Suppressor macrophage treated with lipopolysaccharide for 1 hour (primary cell): ENCODE data around the gene CCDC6.
"Not testable (repeated sequence)": the region's sequence is repeated elsewhere in the genome, so short reads cannot be mapped to it uniquely, and the experiment has no call there.

Experiments used
- DNase-seq, 3 donors: peaks; one replicate each; pipeline ENCODE4 v3.0.0-alpha.2; 2020 to 2022

The CCDC6 gene

DNA sequence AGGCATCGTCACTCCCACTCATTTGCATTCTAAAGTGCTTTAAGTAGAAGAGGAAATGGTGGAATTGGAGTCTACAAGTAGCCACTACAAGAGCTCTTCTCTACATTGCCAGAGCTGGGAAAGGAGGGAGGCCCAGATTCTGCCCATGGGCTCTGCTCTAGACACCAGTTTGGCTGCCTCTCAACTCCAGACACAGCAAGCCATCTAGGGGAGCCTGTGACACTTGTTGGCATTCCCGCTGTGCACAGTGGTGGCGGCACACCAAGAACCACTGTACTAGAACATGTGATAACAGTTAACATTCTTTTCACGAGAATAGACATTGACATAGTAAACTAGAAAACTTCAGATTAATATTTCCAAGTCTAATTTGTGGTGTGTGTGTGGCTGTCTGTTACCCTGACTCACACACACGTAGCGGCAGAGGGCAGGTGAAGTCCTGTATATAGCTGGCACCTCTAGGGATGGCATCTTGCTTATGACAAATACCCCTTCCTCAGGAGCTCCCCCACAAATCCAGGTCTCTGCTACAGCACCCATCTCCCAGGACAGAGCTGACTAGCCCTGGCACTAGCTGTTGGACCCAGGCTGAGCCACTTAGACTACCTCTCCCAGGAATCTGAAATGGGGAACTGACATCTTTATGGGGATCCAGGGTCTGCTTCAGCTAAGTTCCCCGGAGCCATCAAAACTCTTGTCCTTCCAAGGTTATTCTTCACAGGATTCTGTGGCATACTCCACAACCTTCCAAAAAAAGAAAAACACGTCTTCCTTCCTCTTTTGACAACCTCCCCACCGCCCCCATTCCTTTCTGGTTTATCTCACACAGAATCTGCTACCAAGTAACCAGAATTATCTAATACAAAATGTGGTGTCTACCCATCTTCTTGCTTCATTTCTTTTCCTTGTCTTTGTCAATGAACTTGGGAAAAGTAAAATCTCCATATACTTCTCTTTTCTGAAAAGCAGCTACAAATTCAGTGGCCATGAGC, 98.4 kb downstream of the CCDC6 start:
- peak; percentile 11 to 34 (median 17) for DNase-seq

DNA sequence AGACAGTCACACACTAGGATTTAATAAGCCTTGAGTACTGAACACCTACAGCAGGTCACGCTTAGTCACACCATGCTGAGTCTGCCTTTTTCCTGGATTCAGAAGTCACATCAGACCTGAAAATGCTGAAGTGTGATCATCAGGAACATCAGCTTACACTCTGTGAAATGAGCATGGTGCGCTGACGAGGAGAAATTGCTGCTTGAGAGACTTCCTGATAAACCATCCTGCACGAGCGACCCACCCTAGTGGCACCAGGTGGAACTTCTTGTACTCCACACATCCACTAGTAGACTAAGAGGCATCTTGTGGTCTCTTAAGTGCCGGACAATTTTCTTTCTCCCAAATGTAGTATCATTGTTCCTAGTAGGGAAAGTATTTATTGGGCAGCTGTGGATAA, 101.3 kb downstream of the CCDC6 start:
- peak in 2 of 3 donors; percentile 25 to 44 for DNase-seq

DNA sequence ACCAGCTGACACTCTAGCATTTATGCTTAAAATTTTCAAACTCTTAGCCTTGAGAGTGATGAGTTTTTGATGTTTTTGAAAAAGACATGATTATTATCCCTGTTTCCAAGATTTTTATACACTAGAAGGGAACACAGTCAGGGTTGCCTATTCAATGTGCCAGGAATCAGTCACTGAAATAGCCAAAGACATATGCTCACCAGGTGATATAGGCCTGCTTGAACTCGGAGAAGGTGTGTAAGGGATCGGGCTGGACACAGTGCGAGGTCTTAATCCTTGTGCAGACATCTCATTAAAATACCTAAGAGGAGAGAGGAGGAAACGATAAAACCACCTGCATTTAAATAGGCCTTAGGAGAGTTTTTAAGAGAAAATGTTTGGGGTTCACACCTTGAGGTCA, 102.1 kb downstream of the CCDC6 start:
- no peak for DNase-seq

DNA sequence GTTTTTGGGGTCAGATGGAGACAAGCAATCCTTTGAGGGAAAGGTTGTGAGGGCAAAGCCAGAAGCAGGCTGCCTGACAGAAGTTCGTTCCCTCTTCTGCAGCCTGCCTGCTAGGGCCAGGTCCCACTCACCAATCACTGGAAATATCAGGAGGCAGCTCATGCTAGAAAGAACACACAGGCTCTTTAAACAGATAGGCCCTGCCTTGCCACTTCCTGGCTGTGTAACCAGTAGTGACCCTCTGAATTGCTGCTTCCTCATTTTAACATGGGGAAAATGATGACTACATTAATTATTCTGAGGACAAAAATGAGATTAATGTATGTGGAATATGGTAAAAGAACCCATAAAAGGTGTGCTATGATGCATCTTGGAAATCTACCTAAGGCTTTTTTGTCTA, 102.6 kb downstream of the CCDC6 start:
- DNase-seq, result peak; percentile 46 to 57 (median 55)

- no peak for DNase-seq
Observed at GRCh38 chr10:59801171-59801570, 105.2 kb downstream of the CCDC6 start.

GRCh38 chr10:59799421-59799820, 106.9 kb downstream of the CCDC6 start:
- no peak for DNase-seq

- no peak for DNase-seq
Observed at GRCh38 chr10:59793919-59794318, 112.4 kb downstream of the CCDC6 start.

DNA sequence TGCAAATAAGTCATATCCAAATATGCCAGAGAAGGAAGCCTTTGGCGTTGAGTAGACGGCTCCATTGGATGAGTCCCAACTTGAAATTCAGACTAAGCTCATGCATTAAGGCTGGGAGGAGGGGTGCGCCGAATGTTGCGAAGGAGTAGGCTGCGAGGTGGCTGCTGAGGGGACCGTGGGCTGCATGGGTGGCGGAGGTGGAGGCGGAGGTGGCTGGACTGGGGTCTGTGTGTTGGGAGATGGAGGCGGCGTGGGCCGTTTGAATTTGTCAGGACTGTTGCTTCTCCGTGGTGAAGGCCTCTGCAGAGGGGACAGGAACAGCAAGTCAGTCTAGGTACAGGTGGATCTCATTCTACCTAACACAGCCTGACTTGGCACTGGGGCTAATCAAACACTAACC, 113.5 kb downstream of the CCDC6 start:
- no peak for DNase-seq

GRCh38 chr10:59791601-59792000, 114.8 kb downstream of the CCDC6 start:
- DNase-seq, result no peak

DNA sequence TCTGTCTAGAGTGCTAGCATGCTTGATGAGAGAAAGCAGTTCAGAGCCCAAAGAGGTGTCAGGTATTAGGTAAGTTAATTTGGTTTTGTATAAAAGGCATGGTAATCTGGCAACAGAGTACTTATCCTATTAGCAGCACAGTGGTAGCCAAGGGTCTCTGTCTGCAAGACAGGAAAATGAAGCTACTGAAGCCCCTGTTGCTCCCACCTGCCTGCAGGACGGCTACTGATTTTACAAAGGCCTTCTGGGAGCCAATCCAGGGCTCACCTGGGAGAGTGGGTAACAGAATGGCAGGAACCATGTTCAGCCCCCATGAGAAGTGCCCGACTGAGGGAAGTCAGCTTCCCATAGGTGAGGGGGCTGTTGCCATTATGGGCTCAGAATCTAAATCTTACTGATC, 116.3 kb downstream of the CCDC6 start:
- DNase-seq, result not testable (repeated sequence)

- not testable (repeated sequence) for DNase-seq
Observed at GRCh38 chr10:59788914-59789313, 117.4 kb downstream of the CCDC6 start.

DNA sequence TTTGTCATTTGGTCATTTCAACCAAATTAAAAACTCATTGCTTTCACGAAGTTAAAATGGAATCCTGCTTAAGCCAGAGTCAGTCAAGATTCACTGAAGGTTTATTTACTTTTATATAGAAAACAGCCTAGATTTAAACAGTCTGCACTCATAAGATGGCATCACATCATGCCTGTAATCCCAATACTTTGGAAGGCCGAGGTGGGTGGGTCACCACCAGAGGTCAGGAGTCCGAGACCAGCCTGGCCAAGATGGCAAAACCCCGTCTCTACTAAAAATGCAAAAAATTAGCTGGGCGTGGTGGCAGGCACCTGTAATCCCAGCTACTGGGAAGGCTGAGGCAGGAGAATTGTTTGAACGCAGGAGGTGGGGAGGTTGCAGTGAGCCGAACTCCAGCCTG, 119.3 kb downstream of the CCDC6 start:
- not testable (repeated sequence) for DNase-seq

DNA sequence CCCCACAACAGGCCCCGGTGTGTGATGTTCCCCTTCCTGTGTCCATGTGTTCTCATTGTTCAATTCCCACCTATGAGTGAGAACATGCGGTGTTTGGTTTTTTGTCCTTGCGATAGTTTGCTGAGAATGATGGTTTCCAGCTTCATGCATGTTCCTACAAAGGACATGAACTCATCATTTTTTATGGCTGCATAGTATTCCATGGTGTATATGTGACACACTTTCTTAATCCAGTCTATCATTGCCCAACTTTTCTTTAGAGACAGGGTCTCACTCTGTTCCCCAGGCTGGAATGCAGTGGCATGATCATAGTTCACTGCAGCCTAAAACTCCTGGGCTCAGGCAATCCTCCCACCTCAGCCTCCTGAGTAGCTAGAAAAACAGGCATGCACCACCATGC, 120.9 kb downstream of the CCDC6 start:
- DNase-seq, result not testable (repeated sequence)

DNA sequence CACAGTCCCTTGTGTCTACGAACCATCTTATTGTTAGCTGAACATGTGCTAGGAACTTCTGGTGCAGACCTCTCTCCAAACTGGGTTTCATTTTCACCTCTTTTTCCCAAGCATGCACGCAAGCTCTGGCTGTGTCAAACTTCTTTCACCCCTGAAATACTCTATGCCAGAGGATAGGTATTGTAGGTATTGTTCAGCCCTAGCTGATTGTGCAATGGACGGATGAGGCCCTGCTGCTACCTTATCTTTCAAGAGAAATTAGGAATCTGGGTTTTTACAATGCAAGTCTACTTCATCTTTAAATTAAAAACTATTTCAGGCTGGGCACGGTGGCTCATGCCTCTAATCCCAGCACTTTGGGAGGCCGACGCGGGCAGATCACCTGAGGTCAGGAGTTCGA, 124.8 kb downstream of the CCDC6 start:
- no peak for DNase-seq

DNA sequence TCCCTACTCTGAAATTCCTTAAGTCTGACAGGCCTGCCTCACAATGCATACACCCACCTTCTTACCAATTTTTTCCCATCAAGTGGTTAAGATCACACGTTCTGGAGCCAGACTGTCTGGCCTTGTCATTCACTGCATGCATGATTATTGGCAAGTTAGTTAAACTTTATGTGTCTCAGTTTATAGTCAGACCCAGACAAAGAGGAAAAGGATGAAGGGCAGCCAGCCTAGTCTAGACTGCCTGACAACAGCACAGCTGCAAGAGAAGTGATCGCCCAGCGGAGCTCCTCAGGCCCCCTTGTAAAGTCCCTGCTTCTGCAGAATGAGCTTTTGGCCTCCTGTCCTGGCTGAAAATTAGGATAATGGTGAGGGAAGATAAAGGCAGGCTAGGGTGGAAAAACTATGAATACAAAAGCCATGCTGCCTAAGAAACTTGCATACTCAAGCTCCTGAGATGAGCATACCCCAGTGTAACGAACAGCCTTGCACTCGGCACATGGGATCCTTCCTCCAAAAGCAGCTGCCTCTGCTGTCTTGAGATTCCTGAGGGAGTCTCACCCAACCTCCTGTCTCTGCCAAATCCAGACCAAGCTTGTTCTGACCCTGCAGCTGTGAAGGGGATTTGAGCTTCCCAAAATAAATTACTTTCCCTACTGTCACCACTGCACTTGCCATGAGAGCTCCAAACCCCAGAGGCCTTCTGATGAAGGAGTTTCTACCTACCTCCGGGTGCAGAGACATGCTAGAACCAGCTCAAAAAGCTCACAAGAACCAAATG, 126.4 kb downstream of the CCDC6 start:
- no peak for DNase-seq

DNA sequence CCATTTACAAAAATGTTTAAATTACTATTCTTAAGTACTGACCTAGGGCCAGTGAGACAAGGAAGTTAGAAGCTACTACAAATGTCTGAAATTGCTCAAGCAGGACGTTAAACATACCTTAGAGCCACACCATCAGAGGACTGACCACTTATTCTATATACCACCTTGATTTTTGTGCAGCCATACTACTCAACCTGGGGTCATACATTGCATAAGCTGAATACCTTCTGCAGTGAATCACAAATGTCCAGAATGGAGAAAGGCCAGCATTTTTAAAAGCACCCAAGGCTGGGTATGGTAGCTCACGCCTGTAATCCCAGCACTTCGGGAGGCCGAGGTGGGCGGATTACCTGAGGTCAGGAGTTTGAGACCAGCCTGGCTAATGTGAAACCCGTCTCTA, 131.9 kb downstream of the CCDC6 start:
- no peak for DNase-seq

DNA sequence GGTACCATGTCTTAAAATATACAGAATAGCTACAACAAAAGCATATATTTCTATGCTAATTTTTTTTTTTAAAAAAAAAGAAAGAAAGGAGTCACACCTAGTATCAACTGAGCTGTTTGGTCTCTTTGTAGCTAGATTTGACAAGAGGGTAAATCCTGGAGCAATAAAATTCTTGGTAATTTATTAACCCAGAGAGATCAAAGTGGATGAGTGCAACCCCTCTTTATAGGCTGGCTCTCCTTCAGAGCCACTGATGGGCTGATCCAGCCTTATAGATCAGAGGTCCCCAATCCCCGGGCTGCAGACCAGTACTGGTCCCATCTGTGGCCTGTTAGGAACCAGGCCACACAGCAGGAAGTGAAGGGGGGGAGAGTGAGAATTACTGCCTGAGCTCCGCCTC, 133.3 kb downstream of the CCDC6 start:
- no peak for DNase-seq

DNA sequence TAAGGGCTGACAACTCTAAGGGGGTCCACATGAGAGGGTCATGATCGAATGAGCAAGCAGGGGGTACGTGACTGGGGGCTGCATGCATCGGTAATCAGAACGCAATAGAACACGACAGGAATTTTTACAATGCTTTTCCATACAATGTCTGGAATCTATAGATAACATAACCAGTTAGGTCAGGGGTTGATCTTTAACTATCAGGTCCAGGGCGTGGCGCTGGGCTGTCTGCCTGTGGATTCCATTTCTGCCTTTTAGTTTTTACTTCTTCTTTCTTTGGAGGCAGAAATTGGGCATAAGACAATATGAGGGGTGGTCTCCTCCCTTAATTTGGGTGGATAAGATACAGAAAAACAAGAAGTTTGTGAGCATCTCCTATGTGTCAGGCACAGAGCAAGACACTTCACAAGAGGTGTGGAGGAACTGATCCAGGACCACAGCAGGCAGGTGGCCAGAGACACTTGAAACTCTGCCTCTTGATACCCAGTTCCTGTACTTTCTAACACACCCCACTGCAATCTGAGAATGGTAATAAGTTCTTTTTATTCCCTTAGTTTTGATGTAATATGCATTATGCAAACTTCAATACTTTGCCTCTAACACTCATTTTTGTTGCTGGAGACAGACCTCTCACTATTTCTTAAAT, 135.1 kb downstream of the CCDC6 start:
- no peak for DNase-seq

DNA sequence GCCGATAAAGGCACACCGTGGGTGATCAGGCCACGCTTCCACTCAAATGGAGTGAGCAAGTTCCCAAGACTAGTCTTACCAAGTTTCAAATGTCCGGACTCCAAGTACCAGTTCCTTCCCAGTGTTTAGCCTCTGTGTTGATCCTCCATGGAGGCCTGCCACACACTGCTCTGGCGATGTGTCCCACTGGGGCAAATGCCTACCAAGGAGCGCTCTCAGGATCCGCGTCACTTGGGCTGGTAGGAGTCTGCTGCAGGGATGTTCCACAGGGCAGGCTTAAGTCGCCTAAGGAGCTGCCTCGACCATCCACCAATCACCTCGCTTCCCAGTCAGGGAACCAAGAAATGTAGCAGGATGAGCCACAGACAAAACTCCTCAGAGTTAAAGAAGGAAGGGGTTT, 135.7 kb downstream of the CCDC6 start:
- no peak for DNase-seq

GRCh38 chr10:59762505-59762904, 143.9 kb downstream of the CCDC6 start:
- no peak for DNase-seq

- DNase-seq, result no peak
Observed at GRCh38 chr10:59757966-59758365, 148.4 kb downstream of the CCDC6 start.

GRCh38 chr10:59754951-59755350, 151.4 kb downstream of the CCDC6 start:
- DNase-seq, result no peak

- DNase-seq, result no peak
Observed at GRCh38 chr10:59753267-59753666, 153.1 kb downstream of the CCDC6 start, which contains the start of gene MRLN. MRLN (minus strand) TSS chr10:59753455.
